ENCODE measurements around the gene ZNF396.

Gene ZNF396

DNA sequence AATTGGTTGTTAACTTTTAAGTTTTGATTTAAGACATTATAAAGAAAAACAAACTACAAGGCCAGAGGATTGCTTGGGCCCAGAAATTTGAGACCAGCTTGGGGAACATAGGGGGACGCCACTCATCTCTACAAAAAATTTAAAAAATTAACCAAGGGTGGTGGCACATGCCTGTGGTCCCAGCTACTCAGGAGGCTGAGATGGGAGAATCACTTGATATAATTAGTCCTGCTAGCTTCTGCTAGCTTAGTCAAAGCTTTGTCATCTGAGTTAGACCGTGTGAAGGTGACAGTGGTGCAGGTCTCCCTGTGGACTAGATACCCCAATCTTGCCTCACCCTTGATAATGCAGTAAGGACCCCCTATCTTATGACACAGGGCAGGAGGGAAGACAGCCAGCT is 6.0 kb upstream of the ZNF396 start:
- DNase-seq (ENCODE audit: low read depth, low spot score): no peak

DNA sequence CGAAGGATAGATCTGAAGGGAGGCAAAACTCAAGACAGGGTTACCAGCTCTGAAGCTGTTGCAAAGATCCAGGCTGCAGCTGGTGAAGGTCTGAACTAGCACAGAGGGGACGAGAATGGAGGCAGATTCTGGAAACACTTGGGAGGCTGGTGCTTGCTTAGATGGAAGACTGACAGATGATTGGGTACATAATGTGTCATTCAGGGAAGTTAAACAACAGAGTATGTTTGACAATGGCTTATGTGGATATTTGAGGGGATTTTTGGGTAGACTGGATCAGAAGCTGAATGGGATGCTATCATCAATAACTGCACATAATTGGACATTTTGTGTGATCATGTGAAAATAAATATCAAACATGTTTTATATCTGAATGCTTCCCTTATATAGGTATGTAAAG is 2.3 kb upstream of the ZNF396 start:
- DNase-seq (ENCODE audit: low read depth, low spot score): no peak

DNA sequence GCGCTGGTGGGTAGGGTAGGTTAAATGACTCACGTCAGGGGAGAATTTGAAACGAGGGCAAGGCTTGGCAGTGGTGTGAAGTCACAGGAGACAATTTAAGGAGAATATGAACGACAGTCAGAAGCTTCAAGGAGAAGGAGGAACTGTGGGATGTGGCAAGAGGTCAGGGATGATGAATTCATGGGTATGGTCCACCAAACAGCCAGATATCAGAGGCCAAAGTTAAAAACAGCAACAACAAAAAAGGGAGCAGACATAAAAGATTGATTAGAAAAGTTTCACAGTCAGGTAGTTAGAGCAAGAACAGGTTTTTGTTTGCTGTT is 1.4 kb upstream of the ZNF396 start:
- DNase-seq (ENCODE audit: low read depth, low spot score): no peak

DNA sequence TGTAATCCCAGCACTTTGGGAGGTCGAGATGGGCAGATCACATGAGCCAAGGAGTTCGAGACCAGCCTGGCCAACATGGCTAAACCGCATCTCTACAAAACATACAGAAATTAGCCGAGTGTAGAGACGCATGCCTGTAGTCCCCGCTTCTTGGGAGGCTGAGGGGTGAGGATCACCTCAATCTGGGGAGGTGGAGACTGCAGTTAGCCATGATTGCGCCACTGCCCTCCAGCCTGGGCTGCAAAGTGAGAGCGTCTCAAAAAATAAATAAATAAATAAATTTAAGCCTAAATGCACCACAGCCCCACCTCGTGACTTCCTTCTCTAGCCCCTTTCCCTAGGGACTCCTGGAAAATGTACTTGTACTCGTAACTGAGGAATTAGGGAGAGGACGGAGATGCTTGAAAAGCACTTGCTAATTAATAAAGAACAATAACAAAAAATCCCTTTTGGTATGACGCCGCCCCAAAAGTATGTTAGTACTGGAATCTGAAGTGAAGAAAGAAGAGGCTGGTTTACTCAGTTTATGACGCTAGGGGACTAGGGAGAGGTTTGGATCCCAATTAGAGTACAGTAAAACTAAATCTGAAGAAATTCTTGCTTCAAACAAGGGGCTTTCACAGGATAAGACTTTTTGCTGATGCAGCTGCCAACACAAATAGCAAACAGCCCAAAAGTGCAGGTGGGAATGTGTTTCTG is 887 bp upstream of the ZNF396 start:
- DNase-seq (ENCODE audit: low read depth, low spot score): no peak

DNA sequence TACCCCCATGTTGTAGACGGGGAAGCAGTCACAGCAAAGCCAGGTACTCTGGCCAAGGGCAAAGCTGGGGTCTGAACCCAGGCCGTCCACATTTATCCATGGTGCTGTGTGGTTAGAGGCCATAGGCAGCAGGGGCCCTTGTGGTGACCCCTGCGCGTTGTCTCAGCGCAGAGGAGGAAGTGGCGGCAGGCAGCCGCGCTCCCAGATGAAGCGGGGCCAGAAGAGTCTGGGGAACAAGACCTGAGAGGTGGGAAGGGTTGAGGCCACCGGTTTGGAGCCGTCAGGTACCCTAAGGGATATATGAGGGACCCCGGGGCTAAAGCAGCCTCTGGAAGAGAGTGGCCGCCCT is 770 bp downstream of the ZNF396 start:
- DNase-seq (ENCODE audit: low read depth, low spot score): no peak

DNA sequence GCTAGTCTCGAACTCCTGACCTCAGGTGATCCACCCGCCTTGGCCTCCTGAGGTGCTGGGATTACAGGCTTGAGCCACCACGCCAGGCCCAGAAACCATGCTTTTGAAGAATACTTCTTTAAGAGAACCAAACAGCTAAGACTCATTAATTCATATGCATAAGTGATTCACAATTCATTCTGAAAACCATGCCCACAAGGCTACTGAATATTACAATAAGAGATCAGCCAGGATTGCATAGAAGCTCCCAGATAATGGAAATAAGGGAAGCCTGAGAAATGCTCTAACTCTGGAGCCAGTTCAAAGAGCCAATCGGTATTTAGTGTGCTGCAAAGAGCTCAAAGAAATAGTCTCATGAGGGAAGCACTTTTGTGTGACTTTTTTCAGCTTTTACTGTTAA is 2.4 kb downstream of the ZNF396 start:
- DNase-seq (ENCODE audit: low read depth, low spot score): no peak

DNA sequence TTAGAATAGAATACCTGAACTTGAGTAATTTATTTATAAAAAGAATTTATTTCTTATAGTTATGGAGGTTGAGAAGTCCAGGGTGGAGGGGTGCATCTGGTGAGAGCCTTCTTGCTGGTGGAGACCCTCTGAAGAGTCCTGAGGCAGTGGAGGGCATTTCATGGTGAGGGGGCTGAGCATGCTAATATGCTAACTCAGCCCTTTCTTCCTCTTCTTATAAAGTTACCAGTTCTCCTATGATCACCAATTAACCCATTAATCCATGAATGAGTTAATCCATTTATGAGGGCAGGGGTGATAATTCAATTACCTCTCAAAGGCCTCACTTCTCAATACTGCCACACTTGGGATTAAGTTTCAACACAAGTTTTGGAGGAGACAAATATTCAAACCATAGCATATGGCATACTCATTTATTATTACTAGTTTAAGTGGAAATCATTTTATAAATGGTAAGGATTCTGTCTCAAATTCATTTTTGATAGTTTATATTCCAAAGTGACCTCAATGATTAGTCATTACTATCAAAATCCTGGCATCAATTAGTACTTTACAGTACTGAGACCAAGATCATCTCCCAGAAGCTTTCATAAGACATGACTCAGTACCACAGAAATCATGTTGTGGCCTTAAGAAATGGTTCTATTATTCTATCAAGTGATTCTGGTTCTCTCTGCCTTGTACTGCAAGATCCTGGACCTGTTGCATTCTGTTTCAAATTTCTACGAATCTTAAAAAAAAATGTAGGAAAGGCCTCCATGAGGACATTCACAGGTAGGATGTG is 5.5 kb downstream of the ZNF396 start:
- DNase-seq (ENCODE audit: low read depth, low spot score): no peak

DNA sequence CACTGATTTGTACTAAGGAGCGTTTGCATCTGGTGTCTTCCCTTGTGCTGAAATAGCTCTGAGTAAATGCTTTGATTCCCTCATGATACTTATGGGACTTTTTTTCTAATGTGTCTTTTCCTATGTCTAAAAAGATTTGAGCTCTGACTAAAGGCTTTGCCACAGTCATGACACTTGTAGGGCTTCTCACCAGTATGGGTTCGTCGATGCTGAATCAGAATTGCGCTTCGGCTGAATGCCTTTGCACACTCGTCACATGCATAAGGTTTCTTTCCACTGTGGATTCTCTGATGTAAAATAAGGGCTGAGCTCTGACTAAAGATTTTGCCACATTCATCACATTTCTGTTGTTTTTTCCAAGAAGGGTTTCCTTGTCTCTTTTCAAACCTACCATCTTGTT is 8.0 kb downstream of the ZNF396 start:
- no peak for DNase-seq (ENCODE audit: low read depth, low spot score)

DNA sequence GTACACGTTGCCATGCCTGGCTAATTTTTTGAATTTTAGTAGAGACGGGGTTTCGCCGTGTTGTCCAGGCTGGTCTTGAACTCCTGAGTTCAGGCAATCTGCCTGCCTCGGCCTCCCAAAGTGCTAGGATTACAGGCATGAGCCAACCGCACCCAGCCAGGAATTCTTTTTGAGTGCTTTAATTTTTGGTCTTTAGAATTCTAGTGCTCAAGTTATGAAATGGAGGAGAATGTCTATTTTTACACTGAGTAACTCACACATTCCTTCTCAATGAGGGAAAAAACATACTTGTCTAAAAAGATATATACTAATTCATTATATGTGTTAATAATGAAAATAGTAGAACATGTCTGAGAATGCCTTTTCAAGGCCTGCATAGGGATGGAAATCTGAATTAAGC is 8.5 kb downstream of the ZNF396 start:
- DNase-seq (ENCODE audit: low read depth, low spot score): no peak

DNA sequence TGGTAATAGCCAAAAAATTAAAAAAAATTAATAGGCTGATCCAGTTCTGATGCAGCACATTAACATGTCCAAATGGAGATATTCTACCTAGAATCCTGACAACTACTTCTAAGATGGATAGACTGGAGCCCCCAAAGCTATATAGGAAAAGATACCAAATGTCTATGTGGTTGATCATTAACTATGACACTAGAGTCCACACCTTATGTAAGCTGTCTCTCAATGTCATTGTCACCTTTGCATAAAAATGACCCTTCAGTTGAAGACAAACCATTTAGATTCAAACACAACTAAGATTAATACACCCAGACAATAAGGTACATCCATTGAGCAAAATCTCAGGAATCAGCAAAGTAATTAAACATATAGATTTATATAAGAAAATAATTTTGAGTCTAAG is 14.6 kb downstream of the ZNF396 start:
- DNase-seq (ENCODE audit: low read depth, low spot score): no peak

DNA sequence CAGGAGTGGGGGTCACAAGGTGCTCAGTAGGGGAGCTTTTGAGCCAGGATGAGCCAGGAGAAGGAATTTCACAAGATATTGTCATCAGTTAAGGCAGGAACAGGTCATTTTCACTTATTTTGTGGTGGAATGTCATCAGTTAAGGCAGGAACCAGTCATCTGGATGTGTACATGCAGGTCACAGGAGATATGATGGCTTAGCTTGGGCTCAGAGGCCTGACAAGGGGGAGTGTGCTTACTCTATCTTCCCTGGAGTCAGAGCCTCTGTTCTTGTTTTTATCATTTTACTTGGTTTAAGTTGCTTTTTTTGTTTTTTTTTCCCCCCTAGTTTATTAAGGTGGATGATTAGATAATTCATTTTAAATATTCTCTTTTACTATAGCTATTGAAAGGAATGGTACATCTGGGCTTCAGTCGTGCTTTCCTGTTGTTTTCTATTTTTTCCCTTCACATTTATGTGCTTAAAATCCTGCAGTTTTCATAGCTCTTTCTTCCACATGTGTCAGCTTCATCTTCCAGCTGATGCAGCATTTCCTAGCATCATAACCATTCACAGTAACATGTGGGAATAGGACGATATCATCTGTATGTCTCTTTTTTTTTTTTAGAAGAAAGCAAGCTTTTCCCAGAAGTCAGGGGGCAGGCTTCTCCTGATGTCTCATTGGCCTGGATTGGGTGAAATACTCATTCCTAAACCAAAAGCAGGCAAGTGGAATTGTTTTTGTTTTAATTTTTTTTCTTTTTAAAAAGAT is 15.4 kb downstream of the ZNF396 start:
- DNase-seq (ENCODE audit: low read depth, low spot score): no peak

DNA sequence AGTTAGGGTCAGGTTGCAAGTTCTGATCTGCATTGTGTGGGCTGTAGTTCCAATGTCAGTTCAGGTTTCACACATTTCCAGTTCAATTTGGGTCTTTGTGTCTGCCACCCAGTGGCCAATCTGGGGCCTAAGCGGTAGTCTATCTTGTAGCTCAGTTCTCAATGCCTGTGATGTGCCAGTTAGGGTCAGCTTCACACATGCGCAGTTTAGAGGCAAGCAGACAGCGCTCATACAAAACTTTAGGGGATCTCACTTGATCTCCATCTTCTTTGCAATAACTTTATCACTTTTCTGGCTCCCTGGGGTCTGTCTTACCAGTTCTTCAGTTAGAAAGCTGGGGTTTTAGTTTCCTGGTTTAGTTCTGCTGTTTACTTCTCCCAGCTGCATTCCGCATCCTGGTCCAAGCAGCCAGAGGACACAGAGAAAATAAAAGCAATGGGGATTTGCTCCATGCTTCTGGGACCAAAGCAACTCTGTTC is 22.0 kb downstream of the ZNF396 start:
- peak; percentile 15 for DNase-seq (ENCODE audit: low read depth, low spot score)

DNA sequence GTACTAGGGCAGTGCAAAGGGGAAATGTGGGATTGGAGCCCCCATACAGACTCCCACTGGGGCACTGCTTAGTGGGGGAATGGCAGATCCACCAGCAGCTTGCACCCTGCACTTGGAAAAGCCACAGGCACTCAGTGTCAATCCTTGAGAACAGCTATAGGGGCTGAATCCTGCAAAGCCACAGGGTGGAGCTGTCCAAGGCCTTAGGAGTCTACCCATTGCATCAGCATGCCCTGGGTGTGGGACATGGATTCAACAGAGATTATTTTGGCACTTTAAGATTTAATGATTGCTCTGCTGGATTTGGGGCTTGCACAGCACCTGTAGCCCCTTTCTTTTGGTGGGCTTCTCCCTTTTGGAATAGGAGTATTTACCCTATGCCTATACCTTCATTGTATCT is 24.4 kb downstream of the ZNF396 start:
- DNase-seq (ENCODE audit: low read depth, low spot score): no peak

DNA sequence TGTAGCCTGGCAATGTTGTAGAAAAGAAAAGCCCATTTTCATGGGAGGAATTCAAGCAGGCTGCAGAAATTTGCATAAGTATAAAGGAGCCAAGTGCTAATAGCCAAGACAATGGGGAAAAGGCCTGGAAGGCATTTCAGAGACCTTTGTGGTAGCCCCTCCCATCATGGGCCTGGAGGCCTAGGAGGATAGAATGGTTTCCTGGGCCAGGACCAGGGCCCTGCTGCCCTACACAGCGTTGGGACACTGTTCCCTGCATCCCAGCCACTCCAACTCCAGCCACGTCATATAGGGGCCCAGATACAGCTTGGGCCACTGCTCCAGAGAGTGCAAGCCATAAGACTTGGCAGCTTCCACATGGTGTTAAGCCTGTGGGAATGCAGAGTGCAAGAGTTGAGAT is 24.9 kb downstream of the ZNF396 start:
- no peak for DNase-seq (ENCODE audit: low read depth, low spot score)

DNA sequence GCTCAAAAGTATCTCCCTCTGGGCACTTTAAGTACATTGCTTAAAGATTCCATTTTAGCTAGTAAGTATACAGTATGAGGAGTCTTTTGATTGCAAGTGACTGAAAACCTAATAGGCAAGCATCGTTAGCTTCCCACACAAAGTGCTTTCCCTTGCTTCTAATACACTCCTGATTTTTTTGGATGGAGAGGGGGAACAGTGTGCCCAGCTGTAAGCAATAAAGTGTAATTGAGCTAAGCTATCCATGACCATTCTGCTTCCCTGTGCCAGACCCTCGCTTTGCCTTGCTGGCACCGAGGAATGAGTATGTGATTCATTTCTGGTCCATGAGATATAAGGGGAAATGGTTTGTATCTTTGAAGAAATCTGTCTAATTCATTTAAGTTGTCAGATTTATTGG is 29.1 kb downstream of the ZNF396 start:
- DNase-seq (ENCODE audit: low read depth, low spot score): no peak

DNA sequence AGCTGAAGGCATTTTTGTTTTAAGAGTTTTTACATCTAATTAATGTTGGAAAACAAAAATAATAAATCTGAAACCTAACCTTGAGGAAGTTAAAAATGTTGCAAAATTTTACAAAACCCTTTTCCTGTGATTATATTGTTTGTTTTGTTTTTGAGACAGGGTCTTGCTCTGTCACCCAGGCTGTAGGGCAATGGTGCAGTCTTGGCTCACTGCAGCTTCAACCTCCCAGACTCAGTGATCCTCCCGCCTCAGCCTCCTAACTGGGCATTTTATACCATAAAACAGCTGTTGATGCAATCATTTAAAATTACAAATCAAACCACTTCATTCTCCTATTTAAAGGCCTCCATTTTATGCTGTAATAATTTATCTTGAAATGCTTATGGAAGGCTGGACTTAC is 31.2 kb downstream of the ZNF396 start:
- DNase-seq (ENCODE audit: low read depth, low spot score): no peak

DNA sequence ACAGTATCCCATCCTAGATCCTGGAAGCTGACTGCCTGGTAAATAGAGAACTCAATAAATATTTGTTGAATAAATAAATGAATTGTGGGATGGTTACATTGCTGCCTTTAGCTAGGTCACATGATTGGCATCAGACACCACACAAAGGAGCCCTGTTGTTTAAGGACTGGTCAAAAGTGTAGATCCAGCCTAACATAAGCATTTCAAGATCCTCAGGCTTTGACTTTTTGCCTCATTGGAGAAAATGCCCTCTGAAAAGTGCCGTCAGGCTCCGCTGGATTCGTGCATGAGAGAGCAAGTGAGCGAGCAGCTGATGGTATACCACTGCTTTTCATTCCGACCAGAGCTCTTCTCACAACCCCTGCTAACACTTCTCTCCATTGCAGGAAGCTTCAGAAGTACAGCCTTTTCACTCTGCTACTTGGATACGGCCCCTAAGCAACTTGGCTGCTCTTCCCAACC is 31.6 kb downstream of the ZNF396 start:
- no peak for DNase-seq (ENCODE audit: low read depth, low spot score)

DNA sequence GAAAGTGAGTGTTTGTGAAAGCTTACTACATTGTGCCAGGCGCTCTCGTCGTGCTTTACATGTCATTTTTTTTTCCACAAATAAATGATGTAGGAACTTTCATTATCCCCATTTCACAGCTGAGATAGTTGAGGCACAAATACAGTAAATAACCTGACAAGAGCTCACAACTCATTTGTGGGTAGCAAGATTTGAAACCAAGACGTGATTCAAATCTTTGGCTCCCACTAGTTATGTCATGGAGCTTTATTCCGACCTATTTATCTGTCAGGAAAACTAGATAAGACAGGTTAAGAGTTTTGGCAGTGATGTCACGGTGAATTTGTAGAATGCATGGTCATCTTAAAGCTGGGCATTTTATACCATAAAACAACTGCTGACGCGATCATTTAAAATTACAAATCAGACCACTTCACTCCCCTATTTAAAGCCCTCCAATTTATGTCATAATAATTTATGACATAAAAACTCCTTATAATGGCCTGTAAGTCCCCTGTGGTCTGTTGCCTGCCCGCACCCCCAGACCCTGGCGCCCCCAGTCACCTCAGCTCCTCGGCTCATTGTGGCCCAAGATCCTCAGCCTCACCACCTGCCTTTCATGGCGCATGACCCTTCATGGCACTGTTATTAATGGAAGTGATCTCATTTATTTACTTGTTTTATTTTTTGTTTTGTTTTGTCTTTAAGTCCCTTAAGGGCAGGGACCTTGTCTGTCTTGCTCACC is 32.2 kb downstream of the ZNF396 start:
- DNase-seq (ENCODE audit: low read depth, low spot score): no peak

DNA sequence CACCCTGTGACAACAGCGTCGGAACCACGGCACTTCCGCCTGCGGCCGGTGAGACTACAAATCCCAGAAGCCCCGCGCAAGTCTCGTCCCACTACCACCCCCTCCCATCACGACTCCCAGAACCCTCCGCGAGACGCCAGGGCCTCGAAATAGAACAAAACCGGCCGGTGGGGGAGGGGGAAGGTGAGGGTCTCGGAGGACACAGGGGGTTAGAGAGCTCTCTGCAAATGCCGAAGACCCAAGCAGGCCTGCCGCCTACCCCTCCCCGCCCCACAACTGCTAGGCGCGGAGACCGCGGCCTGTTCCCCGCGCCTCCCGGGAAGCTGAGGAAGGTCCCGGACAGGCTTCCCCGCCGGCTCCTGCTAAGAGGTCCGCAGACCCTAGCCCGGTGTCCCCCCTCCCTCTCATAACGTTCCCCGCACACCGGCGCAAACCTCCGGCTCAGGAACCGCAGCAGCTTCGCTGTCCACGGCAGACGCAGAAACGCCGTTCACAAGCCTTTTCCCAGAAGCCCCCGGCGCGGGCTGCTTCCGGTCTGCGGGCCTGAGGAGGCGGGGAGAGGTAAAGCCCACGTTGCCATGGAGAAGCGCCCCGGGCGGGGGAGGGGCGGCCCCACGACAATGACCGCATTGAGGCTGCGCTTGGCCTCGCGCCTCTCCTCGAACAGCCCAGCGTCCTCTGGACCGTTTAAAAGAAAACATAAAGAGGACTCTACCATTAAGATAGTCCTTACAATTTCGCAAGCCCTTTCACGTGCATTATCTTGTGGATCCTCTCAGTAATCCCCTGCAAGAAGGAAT is 33.0 kb downstream of the ZNF396 start, which contains the start of gene ZNF24:
Gene ZNF24, minus strand, starts transcription at position 485 of the 800 bp plus-strand sequence. CDS start 3,770 bp downstream, outside the sequence.
- peak; percentile 83 for DNase-seq (ENCODE audit: low read depth, low spot score)

DNA sequence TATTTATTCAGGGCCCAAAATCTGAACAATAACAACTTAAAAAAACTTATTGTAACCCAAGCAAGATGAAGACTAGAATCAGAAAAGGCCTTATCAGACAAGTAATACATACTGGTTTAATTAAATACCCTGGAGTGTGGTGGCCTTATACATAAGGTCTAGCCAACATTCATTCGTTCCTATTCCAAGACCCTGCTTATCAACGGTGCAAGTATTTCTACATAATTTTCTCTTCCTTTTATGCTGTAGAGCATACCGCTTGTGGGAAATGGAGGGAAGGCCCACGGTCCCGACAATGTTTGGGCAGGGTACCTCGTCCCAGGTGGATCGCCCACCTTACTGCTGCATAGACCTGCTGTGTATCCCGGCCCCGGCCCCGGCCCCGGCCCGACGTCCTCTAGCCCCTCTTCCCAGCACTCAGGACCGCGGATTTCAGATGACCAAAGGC is 33.6 kb downstream of the ZNF396 start:
- DNase-seq (ENCODE audit: low read depth, low spot score): no peak

DNA sequence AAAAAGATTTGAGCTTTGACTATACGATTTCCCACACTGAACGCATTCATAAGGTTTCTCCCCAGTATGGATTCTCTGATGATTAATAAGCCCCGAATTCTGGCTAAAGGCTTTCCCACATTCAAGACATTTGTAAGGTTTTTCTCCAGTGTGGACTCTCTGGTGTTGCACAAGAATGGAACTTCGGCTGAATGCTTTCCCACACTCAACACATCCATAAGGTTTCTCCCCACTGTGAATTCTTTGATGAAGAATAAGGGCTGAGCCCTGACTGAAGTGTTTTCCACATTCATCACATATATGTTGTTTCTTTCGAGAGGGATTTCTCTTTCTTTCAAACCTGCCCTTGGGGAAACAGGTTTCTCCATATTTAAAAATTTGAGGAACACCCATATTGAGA is 39.9 kb downstream of the ZNF396 start:
- no peak for DNase-seq (ENCODE audit: low read depth, low spot score)

All from activated CD4-positive, CD25-positive, alpha-beta regulatory T cell treated with anti-CD3 and anti-CD28 coated beads, Interleukin-2, amount 50 U/mL, for 16 hours (primary cell).